HG03139 (cell line): ENCODE data around the gene JAKMIP1.

Experiments used
- ATAC-seq: cut with Tn5 transposase; IDR thresholded peaks from one replicate; pipeline ENCODE4 v1.9.1; 2021; ENCODE audit not compliant: unreplicated experiment

The JAKMIP1 gene

DNA sequence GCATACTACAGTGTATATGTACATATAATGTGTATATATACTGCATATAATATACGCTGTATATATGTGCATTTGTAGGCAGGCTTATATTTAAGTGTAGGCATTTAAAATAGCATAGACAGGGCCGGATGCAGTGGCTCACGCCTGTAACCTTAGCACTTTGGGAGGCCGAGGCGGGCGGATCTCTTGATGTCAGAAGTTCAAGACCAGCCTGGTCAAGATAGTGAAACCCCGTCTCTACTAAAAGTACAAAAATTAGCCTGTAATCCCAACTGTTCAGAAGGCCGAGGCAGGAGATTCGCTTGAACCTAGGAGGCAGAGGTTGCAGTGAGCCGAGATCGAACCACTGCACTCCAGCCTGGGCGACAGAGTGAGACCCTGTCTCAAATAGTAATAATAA is 78.4 kb downstream of the JAKMIP1 start:
- no peak for ATAC-seq

DNA sequence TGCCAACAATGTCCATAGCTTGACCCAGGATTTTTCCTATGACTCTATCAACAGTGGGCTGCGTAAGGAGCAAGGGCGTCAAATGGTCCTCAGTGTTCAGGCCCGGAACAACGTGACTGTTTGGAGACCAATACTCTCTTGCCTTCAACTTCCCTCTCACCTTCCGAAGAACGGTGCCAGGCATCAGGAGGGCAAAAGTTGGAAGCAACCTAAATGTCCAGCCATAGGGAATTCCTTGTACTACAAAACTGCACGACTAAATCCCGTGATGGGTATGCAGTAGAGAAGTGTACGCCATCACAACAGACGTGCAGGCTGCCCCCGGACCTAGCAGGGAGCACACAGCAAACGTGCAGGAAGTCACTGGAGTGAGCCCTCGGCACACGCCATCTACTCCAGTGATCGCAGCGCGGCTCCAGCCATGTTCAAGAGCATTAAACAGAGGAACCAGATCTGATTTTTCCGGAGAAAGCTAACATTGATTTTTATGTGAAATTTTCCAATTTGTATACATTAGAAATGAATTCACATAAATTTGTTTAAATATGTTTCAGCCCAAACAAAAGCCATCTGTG is 79.0 kb downstream of the JAKMIP1 start:
- ATAC-seq, result no peak

DNA sequence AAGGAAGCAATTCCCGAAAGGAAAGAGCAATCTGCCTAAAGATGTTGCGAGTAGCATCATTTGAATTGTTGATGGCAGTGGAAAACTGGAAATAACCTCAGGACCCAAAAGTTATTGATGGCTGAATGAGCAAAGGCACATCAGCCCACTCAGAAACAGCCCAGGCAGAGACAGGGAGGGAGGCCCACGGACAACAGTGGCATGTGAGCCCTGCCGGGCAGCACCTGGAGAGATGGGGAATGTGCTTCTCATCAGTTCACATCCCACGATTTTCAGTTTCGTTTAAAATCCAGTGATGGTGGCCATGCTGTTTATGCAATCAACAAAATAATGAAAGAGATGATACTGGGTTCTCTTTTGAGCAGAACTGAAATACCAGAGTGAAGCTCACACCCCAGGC is 80.0 kb downstream of the JAKMIP1 start:
- ATAC-seq, result no peak

DNA sequence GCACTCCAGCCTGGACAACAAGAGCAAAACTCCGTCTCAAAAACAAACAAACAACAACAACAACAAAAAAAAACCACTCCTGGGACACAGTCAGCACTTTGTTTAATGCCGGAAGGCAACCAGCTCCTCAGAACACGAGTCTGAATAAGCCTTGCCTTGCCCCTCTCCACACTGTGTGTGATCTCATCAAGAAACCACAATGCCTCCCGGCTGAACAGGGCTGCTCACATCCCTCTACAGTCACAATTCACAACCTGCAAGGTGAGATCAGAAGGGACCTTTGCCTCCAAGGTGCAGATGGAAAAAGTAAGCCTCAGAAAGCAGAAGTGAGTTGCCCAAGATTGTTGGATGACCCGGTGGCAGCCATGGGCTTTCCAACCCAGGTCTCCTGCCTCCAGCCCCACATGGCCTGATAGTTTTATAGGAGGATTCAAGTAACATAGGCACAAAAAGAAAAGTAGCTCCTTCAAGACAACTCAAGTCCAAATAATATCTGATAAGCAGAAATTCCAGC is 80.8 kb downstream of the JAKMIP1 start:
- no peak for ATAC-seq

DNA sequence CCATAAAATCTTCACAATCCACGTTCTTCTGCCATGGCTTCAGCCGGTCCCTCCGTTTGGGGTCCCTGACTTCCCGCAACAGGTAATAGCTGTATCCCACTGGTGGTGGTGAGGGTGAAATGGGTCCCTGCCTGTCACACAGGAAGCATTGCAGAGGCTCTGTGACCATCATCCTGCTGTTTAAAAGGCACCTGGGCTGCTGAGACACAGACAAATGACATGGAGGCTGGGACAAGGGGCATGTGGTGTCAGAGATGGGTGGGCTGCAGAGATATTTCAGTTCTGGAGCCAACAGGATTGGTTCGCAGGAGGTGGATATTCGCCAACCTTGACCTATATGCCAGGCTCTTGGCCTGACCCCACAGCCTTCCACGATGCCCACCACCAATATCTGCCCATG is 82.1 kb downstream of the JAKMIP1 start:
- ATAC-seq, result no peak

DNA sequence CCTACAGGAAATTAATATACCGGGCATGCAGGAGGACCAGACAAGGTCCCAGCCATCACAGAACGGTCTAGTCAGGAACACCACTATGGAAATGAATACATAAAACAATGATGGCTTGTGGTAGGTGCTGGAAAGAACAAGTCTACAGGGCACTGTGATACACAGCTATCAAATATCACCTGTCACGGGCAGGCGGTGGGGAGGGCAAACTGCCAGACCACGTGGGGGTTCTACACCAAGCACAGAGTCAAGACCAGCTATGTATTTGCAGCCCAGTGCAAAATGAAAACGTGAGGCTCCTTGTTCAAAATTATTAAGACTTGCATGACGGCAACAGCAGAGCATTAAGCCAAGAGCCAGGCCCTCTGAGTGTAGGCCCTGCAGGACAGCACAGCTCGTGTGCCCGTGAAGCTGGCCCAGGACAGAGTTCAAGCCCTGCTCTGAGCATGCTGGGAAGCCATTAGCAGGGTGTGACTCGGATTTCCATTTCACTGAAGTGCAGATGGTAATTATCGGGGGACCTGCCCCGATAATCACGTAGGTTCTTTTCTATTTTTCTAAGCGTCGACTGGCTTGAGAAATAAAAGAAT is 83.6 kb downstream of the JAKMIP1 start:
- no peak for ATAC-seq

DNA sequence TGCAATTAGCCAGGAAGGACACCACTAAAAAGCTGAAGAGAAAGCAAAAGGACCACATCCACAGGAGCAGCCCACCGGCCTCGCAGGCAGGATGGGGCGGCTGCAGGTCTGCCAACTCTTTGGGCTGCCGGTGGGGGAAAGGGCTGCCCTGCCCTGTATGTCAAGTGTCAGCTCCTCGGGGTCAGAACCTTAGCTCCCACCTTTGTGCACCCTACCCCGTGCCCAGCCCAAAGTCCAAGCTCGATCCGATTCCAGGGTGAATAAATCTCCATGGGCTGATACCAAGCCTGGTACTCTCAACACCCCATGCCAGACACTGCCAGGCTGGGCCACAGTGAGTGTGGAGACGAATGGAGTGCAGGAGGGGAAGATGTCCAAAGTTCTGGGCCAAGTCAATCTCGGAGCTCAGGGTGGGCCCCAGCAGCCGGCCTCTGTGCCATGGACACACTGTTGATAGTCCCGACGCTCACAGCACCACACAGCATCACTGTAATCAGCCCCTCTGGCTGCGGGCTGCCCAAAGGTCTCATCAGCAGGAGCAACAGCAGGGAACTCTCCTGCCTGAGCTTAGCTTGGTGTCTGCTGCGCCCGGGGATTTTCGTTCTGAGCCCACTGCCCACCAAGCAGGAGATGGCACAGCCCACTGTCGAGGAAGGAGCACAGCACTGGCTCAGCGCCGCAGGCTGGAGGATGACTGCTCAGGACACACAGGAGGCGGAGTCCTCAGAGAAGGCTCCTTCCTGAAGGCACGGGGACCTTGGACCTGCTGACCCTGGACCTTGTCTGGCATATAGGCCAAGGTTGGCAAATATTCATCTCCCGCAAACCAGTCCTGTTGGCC is 84.4 kb downstream of the JAKMIP1 start:
- ATAC-seq, result no peak

DNA sequence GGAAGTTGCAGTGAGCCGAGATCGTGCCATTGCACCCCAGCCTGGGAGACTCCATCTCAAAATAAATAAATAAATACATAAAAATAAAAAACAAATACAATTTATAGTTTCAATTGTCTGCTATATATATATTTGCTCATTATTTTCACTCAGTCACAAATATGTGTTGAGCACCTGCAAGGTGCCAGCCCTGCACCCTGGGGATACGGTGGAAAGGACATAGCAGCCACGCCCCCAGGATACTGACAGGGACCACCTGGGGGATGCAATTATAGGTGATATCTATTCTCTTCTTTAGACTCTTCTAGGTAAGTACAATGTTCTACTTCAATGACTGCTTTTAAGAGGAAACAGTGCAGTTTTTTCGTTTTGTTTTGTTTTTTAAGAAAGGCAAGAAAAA is 85.0 kb downstream of the JAKMIP1 start:
- ATAC-seq, result no peak

DNA sequence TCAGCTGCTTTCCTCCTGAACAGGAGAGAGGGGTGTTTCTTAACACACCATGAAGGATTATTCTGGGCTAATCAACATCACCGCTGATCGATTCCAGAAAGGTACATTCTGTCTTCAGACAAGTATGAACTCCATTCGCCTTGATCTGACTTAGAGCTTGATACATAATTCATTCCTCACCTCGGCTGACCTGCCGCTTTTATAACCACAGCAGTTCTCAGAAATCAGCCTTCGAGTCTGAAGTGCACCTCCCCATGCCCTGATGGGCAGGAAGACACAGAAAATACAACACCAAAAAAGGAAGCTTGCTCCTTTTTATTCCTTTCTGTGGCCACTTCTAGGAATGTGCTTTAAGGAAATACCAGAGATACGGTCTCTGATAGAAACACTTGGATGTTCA is 85.7 kb downstream of the JAKMIP1 start:
- no peak for ATAC-seq

DNA sequence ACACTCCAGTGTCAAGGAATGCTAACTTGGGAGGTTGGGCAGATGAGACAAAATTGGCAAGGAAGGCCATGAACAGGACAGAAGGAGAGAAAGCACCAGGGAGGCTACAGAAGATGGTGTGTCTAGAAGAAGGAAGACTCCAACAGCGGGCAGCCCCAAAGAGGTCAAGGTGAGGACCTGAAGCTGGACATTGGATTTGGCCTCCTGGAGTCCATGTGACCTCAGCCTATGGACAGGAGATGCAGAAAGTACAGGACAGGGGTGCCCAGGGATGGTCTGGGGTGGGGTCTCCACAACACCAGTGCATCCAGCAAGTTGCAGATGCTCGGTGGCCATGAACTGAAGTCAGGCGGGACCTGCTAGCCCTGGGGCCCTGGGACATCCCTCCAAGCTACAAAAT is 86.2 kb downstream of the JAKMIP1 start:
- no peak for ATAC-seq

DNA sequence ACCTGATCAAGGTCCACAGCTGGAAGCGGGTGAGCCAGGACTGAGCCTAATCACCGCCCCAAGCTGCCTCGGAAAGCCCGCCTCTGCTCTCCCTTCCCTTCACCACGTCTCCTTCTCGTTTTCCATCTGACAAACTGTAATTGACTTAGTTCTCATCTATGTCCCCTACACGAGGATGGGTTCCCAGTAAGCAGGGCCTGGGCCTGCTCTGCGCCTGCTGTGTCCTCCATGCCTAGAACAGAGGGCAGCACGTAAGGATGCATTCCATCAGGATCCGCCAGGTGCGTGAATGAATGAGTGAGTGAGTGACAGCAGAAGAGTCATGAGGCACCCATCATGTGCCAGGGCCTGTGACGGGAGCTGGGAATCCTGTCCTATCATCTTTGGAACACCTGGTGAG is 86.7 kb downstream of the JAKMIP1 start:
- no peak for ATAC-seq

DNA sequence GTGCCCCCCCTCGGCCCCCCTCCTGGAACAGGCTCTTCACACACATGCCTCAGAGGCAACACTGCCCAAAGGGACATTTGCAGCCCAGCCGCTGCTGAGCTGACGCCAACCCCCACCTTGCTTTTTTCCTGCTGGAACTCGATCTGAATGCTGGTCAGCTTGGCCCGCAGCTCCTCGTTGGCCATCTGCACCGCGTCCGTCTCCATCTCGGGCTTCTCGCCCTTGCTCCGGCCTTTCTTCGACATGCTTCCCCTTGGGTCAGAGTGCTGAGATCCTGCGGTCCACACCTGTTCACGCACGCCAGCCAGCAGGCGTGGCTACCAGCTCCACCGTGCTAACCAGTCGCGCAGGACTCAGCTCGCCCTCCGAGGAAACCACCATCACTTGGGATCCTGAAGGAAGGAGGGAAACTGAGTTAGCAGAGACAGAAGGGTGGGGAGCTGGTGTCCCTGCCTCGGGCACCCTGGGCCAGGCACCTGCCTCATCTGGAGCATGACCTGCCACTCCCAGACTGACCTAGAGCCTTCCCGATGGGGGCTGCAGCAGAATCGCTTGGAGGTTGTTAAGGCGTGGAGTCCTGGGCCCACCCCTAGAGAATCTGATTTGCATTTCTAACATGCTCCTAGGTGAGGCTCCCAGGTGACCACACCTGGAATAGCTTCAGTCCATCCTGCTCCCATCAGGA is 87.6 kb downstream of the JAKMIP1 start:
- no peak for ATAC-seq

DNA sequence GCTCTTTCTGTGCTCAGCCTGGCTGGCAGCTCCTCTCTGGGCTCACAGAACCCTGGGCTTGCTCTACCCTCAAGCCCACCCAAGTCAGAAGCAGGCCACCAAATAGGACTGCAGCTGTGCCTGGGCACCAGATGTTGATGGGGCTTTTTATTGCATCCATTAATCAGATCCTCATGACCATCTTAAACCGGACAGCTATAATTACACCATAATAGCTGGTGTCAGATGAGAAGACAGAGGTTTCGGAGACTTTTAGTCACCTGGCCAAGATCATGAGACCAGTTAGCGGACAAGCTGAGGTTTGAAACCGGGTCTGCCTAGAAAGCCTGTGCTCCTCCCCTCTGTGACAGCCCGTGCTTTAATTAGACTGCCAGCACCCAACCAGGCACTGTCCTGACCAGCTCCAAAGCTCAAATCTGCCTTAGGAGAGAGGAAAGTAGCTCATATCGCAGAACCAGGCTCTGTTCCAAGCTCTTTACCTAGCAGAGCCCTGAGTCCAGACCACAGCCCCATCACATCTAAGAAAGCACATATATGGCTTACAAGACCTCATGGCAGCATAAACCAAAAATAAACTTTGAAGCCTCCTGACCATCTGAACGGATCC is 88.9 kb downstream of the JAKMIP1 start:
- ATAC-seq, result no peak

DNA sequence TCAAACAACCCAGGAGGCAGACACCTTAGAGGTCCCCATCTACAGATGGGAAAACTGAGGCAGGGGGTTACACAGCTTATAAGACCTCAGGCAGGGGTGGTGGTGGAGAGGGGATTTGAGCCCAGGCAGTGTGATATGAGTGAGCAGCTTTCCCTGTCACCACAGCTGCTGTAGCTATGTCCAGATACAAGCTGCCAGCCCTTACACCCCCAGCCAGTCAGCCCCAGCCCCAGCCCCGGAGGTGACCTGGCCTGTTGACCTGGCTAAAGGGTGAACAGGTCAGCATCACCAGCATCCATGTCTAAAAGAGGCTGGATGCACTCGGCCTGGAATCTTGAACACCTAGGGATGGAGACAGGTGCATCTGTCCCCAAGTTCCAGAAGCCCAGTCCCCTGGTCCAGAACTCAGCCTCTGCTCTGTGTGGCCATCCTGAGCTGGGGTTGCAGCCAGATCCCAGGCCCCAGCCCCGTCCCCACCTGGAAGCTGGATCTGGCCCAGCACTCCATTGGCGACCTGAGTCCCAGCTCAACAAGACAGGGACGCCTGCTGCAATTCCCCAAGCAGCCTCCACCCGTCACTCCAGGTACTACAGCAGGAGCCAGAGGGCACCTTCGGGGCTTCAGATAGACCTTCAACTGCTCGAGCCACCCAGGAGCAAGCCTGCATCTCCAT is 89.5 kb downstream of the JAKMIP1 start:
- ATAC-seq, result no peak

DNA sequence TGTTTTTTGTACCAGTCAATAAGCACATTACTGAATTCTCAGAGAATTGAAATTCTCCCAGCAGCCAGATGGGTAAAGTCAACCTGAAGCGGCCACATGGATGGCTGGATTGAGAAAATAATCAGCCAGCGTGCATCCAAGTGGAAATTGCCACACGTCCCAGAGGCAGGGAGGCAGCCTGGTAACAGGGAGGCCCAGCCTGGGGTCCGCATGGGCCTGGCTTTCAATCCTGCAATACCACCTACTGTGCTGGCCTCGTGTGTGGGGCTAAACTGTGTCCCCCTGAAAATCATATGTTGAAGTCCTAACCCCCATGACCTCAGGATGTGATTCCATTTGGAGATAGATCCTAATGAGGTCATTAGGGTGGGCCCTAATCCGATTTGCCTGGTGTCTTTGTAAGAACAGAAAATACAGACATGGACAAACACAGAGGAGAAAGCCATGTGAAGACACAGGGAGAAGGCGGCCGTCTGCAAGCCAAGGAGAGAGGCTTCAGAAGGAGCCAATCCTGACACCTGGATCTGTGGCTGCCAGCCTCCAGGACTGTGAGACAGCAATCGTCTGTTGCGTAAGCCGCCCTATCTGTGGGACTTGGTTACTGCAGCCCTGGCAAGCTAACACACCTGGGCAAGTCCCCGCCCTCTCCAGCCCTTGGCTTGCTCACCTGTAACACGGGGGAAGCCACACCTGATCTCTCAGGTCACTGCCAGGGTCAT is 90.3 kb downstream of the JAKMIP1 start:
- no peak for ATAC-seq

DNA sequence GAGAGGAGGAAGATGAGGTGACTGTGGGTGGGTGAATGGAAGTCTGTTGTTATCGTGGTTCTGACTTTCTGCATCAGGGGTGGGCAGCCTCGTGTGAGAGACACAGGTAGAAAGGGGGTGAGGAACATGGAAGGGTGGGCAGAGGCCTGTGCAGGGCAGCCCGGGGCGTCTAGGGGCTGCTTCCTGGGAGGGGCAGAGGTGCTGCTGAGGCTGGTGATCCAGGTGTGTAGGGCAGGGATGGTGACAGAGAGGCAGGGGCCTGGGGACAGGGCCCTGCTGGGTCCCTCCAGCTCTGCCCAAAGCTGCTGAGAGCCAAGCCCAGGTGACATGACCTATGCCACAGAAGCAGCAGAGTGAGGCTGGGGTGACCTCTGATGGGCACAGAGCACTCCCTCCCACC is 92.5 kb downstream of the JAKMIP1 start:
- no peak for ATAC-seq

DNA sequence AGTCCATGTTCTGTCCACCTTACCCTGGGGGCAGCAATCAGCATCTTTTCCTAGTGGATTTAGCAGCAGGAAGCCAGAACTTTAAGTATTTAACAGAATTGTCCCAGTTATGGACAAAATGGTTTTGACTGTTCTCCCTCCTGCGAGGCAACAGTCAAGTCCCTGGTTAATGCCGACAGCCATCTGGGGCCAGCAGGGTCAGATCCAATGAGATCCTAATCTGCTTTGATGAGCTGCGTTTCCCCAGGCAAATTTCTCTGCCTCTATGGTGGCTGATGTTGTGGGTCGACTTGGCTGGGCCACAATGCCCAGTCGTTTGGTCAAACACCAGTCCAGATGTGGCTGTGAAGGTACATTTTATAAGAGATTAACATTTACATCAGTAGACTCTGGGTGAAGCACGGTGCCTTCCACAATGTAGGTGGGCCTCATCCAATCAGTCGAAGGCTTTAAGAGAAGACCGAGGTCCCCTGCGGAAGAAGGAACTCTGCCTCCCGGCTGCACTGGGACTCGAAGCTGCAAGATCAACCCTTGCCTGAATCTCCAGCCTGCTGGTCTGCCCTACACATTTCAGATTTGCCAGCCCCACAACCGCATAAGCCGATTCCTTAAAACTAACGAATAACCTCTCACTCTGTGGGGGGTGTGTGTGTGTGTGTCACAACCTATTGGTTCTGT is 93.1 kb downstream of the JAKMIP1 start:
- ATAC-seq, result no peak

DNA sequence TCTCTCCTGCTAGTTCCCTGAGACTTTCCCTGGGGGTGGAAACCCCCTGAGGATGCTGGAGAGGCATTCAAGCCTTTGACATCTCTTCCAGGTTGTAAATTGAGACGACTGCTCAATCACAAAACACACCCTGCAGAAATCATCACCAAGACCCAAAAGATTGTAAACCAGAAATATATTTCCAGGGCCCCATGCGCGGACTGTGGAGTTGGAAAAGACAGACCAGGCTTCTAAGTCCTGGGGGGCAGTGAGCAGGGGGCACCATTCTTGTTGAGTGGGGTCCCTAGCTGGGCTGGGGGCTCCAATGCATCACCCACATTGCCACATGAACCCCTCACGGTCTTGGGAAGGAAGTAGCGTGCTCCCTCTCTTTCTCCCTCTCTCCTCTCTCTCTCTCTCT is 94.2 kb downstream of the JAKMIP1 start:
- ATAC-seq, result no peak

DNA sequence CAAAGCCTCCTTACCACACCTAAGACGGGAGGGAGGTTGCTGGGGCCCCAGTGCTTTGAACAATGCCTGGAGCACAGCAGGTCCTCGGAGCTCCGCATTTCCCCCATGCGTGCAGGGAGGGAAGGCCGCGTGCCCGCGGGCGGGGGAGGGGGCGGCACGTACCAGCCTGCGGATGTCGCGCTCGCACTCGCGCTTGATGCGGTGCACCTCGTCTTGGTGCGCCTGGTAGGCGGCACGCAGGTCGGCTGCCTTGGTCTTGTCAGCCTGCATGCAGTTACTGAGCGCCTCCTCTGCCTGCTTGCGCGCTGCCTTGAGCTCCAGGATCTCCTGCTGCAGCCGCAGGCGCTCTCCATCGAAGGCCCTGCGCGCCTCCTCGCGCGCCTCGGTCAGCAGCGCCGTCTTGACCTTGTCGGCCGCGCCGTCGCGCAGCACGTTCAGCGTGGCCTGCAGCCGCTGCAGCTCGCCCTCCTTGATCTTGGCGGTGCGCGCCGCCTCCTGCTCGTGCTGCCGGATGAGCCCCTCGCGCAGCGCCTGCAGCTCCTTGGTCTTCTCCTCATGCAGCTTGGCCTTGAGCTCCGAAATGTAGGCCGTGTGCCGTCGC is 94.9 kb downstream of the JAKMIP1 start:
- ATAC-seq, result no peak
